ENCODE results near the gene LUZP2. TPM values are rescaled to one million over a fixed set of nuclear protein-coding genes. Genes with fewer than 3 reads are reported as not detected.

The LUZP2 gene
- total RNA-seq, 1 donor from 2014 or later: 0.49 TPM

- Histone ChIP-seq H3K9me3 (no peaks in the 10 kb centered on the region), H3K4me3 (no peak overlapping the region), H3K36me3 (no peaks in the 10 kb centered on the region), H3K27ac (no peak overlapping the region), H3K4me1 (no peaks in the 10 kb centered on the region), H3K27me3 (no peaks in the 10 kb centered on the region)
- DNase-seq (ENCODE audit: extremely low spot score in 2 of 2): no peak
- intact Hi-C loops (cut with DNase I): no loop called here
- TF ChIP-seq POLR2AphosphoS5 (IDR thresholded peaks at IDR 0.05; ENCODE audit: insufficient read depth in 1 of 2, low read depth in 1 of 2): no peak
- no peak for TF ChIP-seq CTCF (IDR thresholded peaks at IDR 0.05)
- no peak for TF ChIP-seq POLR2A (IDR thresholded peaks at IDR 0.05)
These were observed 258.5 kb downstream of the LUZP2 start for GRCh38 chr11:24755260-24755839.

GRCh38 chr11:24759742-24760141 is 262.9 kb downstream of the LUZP2 start:
- TF ChIP-seq POLR2A (IDR thresholded peaks at IDR 0.05) (no peak), CTCF (IDR thresholded peaks at IDR 0.05) (no peak), POLR2AphosphoS5 (IDR thresholded peaks at IDR 0.05; ENCODE audit: insufficient read depth in 1 of 2, low read depth in 1 of 2) (no peak)
- intact Hi-C loops (cut with DNase I): no loop called here
- no peaks in the 10 kb centered on the region for H3K36me3 ChIP-seq
- H3K4me3 ChIP-seq: no peak overlapping the region
- no peak overlapping the region for H3K27ac ChIP-seq
- no peaks in the 10 kb centered on the region for H3K27me3 ChIP-seq
- DNase-seq (ENCODE audit: extremely low spot score in 2 of 2): no peak
- no peaks in the 10 kb centered on the region for H3K4me1 ChIP-seq
- H3K9me3 ChIP-seq: no peaks in the 10 kb centered on the region

- H3K4me1 ChIP-seq: no peaks in the 10 kb centered on the region
- intact Hi-C loops (cut with DNase I): no loop called here
- no peaks in the 10 kb centered on the region for H3K27me3 ChIP-seq
These were observed 263.8 kb downstream of the LUZP2 start for GRCh38 chr11:24760681-24761080.

GRCh38 chr11:24762076-24762475 is 265.2 kb downstream of the LUZP2 start:
- intact Hi-C loops (cut with DNase I): no loop called here
- Histone ChIP-seq H3K4me1 (no peaks in the 10 kb centered on the region), H3K4me3 (no peak overlapping the region), H3K36me3 (no peaks in the 10 kb centered on the region), H3K27me3 (no peaks in the 10 kb centered on the region), H3K9me3 (no peaks in the 10 kb centered on the region), H3K27ac (no peak overlapping the region)
- no peak for DNase-seq (ENCODE audit: extremely low spot score in 2 of 2)
- no peak for TF ChIP-seq POLR2AphosphoS5 (IDR thresholded peaks at IDR 0.05; ENCODE audit: insufficient read depth in 1 of 2, low read depth in 1 of 2)
- TF ChIP-seq CTCF (IDR thresholded peaks at IDR 0.05): no peak
- no peak for TF ChIP-seq POLR2A (IDR thresholded peaks at IDR 0.05)

More at GRCh38 chr11:24760681-24761080, 263.8 kb downstream of the LUZP2 start:
- Histone ChIP-seq H3K9me3 (no peaks in the 10 kb centered on the region), H3K27ac (no peak overlapping the region), H3K4me3 (no peak overlapping the region), H3K36me3 (no peaks in the 10 kb centered on the region)
- DNase-seq (ENCODE audit: extremely low spot score in 2 of 2): no peak
- no peak for TF ChIP-seq CTCF (IDR thresholded peaks at IDR 0.05)
- no peak for TF ChIP-seq POLR2A (IDR thresholded peaks at IDR 0.05)
- TF ChIP-seq POLR2AphosphoS5 (IDR thresholded peaks at IDR 0.05; ENCODE audit: insufficient read depth in 1 of 2, low read depth in 1 of 2): no peak

- intact Hi-C loops (cut with DNase I): no loop called here
- no peaks in the 10 kb centered on the region for H3K27me3 ChIP-seq
- H3K36me3 ChIP-seq: no peaks in the 10 kb centered on the region
- H3K4me1 ChIP-seq: no peaks in the 10 kb centered on the region
- no peak for DNase-seq (ENCODE audit: extremely low spot score in 2 of 2)
- TF ChIP-seq POLR2AphosphoS5 (IDR thresholded peaks at IDR 0.05; ENCODE audit: insufficient read depth in 1 of 2, low read depth in 1 of 2) (no peak), CTCF (IDR thresholded peaks at IDR 0.05) (no peak), POLR2A (IDR thresholded peaks at IDR 0.05) (no peak)
- H3K4me3 ChIP-seq: no peak overlapping the region
- H3K9me3 ChIP-seq: no peaks in the 10 kb centered on the region
- no peak overlapping the region for H3K27ac ChIP-seq
These were observed 270.6 kb downstream of the LUZP2 start for GRCh38 chr11:24767411-24767810.
